Lung (tissue), 12 donors: ENCODE data around the gene OXER1. TPM values are rescaled to one million over a fixed set of nuclear protein-coding genes. Genes with fewer than 3 reads are reported as not detected.

Experiments
- ATAC-seq: fragments of 200-7000 bp; cut with Tn5 transposase; one replicate; pipeline ENCODE4 v1.9.1; 2020; ENCODE audit warnings: moderate number of reproducible peaks; ENCODE audit not compliant: insufficient read depth, low FRiP score
- DNase-seq, 3 donors: peaks; one replicate each; pipeline ENCODE4 v3.0.0-alpha.2; 2013 to 2017
- H3K27ac ChIP-seq, 2 donors: one replicate each; pipeline ENCODE4 v1.5.1; 2013; ENCODE audit warnings: mild to moderate bottlenecking in 2 of 2, moderate library complexity in 2 of 2, control low read depth in 1 of 2, inconsistent platforms in 1 of 2, low read depth in 1 of 2, low read length in 1 of 2
- H3K27me3 ChIP-seq, 3 donors: one replicate each; pipeline ENCODE4 v1.5.1; 2013; ENCODE audit warnings: low read length in 2 of 3; ENCODE audit not compliant: control insufficient read depth in 3 of 3, insufficient read depth in 3 of 3
- H3K36me3 ChIP-seq, 4 donors: one replicate each; pipeline ENCODE4 v1.5.1; 2013; ENCODE audit warnings: low read length in 4 of 4, mild to moderate bottlenecking in 1 of 4, moderate library complexity in 1 of 4; ENCODE audit not compliant: control insufficient read depth in 4 of 4, insufficient read depth in 4 of 4
- H3K4me1 ChIP-seq, 5 donors: one replicate each; pipeline ENCODE4 v1.5.1; 2013; ENCODE audit warnings: low read length in 5 of 5, mild to moderate bottlenecking in 2 of 5, moderate library complexity in 1 of 5; ENCODE audit not compliant: control insufficient read depth in 5 of 5, insufficient read depth in 5 of 5
- H3K4me3 ChIP-seq: one replicate; pipeline ENCODE4 v1.5.1; 2013; ENCODE audit warnings: mild to moderate bottlenecking, control low read depth, moderate library complexity
- H3K9ac ChIP-seq, 2 donors: one replicate each; pipeline ENCODE4 v1.5.1; 2013; ENCODE audit warnings: low read length in 2 of 2, control low read depth in 1 of 2; ENCODE audit not compliant: insufficient read depth in 1 of 2
- H3K9me3 ChIP-seq, 4 donors: one replicate each; pipeline ENCODE4 v1.5.1; 2013; ENCODE audit warnings: low read length in 3 of 4, mild to moderate bottlenecking in 1 of 4, moderate library complexity in 1 of 4; ENCODE audit not compliant: control insufficient read depth in 4 of 4, insufficient read depth in 3 of 4
- CTCF ChIP-seq: IDR thresholded peaks from 2 replicates; pipeline ENCODE4 v1.5.1; 2012; ENCODE audit warnings: mild to moderate bottlenecking; ENCODE audit errors: control extremely low read depth, extremely low read depth
- WGBS, 2 donors: extraction: QIAGEN DNeasy Blood & Tissue Kit; methylation state at CpG; one replicate each; pipeline ENCODE4 v1.1.7; 2013; 5-methylcytosine and 5-hydroxymethylcytosine counted together
- polyA plus RNA-seq, 2 donors: library from polyadenylated mRNA; stranded (reverse); fragments of 200-250 nt; gene quantifications; one replicate each; pipeline ENCODE4 v1.2.1, GENCODE V29; 2013
- total RNA-seq, 2 donors: library from RNA; depleted of rRNA in 1 of 2; stranded (reverse); fragments of >200 nt in 1 of 2; gene quantifications; one replicate each; pipeline ENCODE4 v1.2.1, GENCODE V29; 2014 to 2021
- donor health status: control.
- donor health status: control.
- donor health status: Bipolar disorder and iron deficiency.
- donor health status: healthy.
- donor health status: DM: yes; HTN: yes; CAD: no.

The OXER1 gene
- total and polyA plus RNA-seq, 4 donors = 0.59 to 2.1 (median 1.6) TPM

DNA sequence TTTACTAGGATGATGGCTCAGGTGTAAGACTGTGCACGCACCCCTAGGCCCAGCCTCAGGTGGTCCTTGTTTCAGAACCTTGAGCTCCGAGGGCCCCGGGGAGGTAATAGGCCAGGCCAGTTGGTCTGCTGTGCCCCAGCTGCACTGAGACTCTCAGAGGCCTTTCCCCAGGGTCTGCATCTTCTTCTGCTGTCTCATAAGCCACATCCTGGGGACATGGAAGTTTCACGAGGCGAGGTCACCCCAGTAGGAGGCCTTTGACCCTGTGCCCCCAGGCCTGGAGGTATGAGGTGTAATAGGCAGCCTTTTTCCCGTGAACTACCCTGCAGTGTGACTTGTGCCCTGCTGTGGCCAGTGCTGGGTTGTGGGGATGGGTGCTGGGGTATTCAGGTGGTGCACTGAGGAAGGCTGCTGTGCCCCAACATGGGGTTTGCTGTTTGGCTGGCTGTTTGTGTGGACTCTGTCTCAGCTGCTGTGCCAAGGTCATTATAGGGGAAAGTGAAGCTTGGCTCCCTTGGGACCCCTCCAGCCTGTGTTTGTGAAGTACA lies 6.9 kb downstream of the OXER1 start:
- H3K4me1 ChIP-seq = peaks cover 0 to 2% (median 0%) of the 10 kb centered on the region in 5 donors
- no peak overlapping the region for H3K9ac ChIP-seq
- TF ChIP-seq CTCF = no peak
- H3K36me3 ChIP-seq = peaks cover 0 to 14% (median 8%) of the 10 kb centered on the region in 4 donors
- no peaks in the 10 kb centered on the region for H3K27me3 ChIP-seq
- ATAC-seq (no peak), DNase-seq (no peak)
- no peak overlapping the region for H3K4me3 ChIP-seq
- WGBS, 2 donors = 84 to 93% methylated on average over 6 of the region's 6 CpGs
- no peaks in the 10 kb centered on the region for H3K9me3 ChIP-seq
- H3K27ac ChIP-seq = no peak overlapping the region

DNA sequence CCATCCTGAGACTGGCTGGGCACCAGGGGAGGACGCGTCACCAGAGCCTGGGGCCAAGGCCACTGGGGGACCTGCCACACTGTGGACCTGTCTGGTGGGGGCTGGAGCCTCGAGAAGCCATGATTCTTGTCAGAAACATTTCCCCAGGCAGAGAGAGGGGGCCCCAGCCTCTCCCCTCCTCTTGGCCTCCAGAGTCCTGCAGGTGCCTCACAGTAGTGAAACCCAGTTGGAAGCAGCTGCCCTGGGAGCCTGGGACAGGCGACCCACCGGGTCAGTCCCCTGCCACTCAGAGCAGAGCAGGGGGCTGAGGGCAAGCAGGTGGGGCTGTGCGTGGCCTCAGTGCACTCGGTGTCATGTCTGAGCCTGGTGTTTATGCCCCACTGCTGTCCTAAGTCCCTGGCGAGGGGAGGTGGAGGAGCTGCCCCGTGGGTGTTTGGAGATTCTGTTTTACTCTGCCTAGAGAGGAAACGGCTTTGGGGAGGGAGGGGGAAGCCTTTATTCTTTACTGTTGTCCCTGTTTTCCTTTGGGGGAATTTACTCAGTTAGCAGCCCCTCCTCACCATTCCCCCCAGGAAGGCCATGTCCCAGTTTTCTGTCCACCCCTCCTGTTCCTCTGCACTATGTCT lies 7.7 kb downstream of the OXER1 start:
- H3K36me3 ChIP-seq = peaks cover 0 to 15% (median 9%) of the 10 kb centered on the region in 4 donors
- H3K27ac ChIP-seq = no peak overlapping the region
- H3K4me1 ChIP-seq = peaks cover 0 to 2% (median 0%) of the 10 kb centered on the region in 5 donors
- ATAC-seq (no peak), DNase-seq (no peak)
- WGBS, 2 donors = 84 to 87% methylated on average over 10 of the region's 10 CpGs
- H3K9me3 ChIP-seq = no peaks in the 10 kb centered on the region
- H3K27me3 ChIP-seq = no peaks in the 10 kb centered on the region
- H3K9ac ChIP-seq = no peak overlapping the region
- TF ChIP-seq CTCF = no peak
- no peak overlapping the region for H3K4me3 ChIP-seq

DNA sequence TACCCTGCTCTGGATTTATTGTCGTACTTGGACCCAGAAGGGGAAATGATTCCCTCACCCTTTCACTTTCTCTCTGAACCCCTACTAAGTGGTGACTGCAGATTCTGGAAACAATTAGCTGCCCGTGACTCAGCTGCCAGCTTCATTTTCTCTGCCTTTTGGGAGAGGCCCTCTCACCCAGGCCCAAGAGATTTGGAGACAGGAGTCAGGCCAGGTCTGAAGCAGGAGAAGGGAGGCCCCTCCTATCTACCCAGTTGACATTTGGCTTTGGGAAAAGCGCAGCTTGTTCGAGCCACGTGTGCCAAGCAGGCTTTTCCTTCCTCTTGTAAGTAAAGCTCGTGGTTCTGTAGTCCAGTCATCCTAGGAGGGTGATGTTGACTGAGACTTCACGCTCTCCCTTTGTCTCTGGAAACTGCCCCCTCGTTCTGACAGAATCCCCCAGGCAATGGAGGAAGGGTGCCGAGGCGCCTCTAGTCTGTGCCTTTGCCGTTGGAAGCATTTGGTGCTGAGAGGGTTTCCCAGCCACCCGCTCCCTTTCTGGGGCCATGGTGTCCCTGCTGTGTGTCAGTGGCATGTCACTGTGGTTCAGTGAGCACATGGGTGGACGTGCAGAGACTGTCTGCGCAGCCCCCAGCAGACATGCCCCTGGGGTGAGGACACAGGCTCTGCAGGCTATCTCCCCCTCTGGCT lies 8.6 kb downstream of the OXER1 start:
- no peak overlapping the region for H3K9ac ChIP-seq
- peaks cover 0 to 2% (median 0%) of the 10 kb centered on the region in 5 donors for H3K4me1 ChIP-seq
- H3K27ac ChIP-seq = no peak overlapping the region

More for the DNA sequence above, 8.6 kb downstream of the OXER1 start:
- H3K27me3 ChIP-seq = no peaks in the 10 kb centered on the region
- H3K36me3 ChIP-seq = peaks cover 0 to 14% (median 9%) of the 10 kb centered on the region in 4 donors
- no peaks in the 10 kb centered on the region for H3K9me3 ChIP-seq
- H3K4me3 ChIP-seq = no peak overlapping the region
- no peak for TF ChIP-seq CTCF
- no peak for DNase-seq
- no peak for ATAC-seq
- WGBS, 2 donors = 58 to 70% methylated on average over 14 of the region's 14 CpGs
